Kidney tubule cell (primary cell): ENCODE measurements around the gene C1orf141.
"Not testable (repeated sequence)": the region's sequence is repeated elsewhere in the genome, so short reads cannot be mapped to it uniquely, and the experiment has no call there.

ENCODE experiments used
- DNase-seq: peaks from one replicate; pipeline ENCODE4 v3.0.0-alpha.2; 2018; ENCODE audit warnings: low spot score

C1orf141 gene

GRCh38 chr1:67085326-67085725 lies 49.4 kb downstream of the C1orf141 start:
- DNase-seq: no peak

- DNase-seq: no peak
Measured at GRCh38 chr1:67084765-67085318, 49.9 kb downstream of the C1orf141 start.

- peak; percentile 26 for DNase-seq
Measured at GRCh38 chr1:67078291-67078690, 56.5 kb downstream of the C1orf141 start.

GRCh38 chr1:67077593-67077992 lies 57.2 kb downstream of the C1orf141 start:
- DNase-seq: no peak

GRCh38 chr1:67072749-67073148 lies 62.0 kb downstream of the C1orf141 start:
- DNase-seq: no peak

GRCh38 chr1:67067655-67068054 lies 67.1 kb downstream of the C1orf141 start:
- DNase-seq: not testable (repeated sequence)

- no peak for DNase-seq
Measured at GRCh38 chr1:67062412-67062811, 72.4 kb downstream of the C1orf141 start.

- DNase-seq: no peak
Measured at GRCh38 chr1:67061266-67061665, 73.5 kb downstream of the C1orf141 start.

GRCh38 chr1:67060811-67061218 lies 74.0 kb downstream of the C1orf141 start:
- DNase-seq: peak; percentile 93

GRCh38 chr1:67059346-67059745 lies 75.4 kb downstream of the C1orf141 start:
- DNase-seq: peak; percentile 38

GRCh38 chr1:67058761-67059160 lies 76.0 kb downstream of the C1orf141 start:
- peak; percentile 25 for DNase-seq

GRCh38 chr1:67058242-67058641 lies 76.5 kb downstream of the C1orf141 start:
- DNase-seq: no peak

- DNase-seq: peak; percentile 73
Measured at GRCh38 chr1:67053785-67054772, 80.7 kb downstream of the C1orf141 start, which contains the start of gene SLC35D1. SLC35D1 (minus strand) TSS chr1:67054148; CDS start chr1:67054013, 135 bp downstream.

- no peak for DNase-seq
Measured at GRCh38 chr1:67053535-67053784, 81.3 kb downstream of the C1orf141 start.

- DNase-seq: peak; percentile 53
Measured at GRCh38 chr1:67052741-67053534, 81.8 kb downstream of the C1orf141 start.

- no peak for DNase-seq
Measured at GRCh38 chr1:67051196-67051595, 83.6 kb downstream of the C1orf141 start.

GRCh38 chr1:67044631-67045270 lies 90.0 kb downstream of the C1orf141 start:
- peak; percentile 38 for DNase-seq

GRCh38 chr1:67043366-67043765 lies 91.4 kb downstream of the C1orf141 start:
- DNase-seq: no peak
